K562 (cell line): ENCODE measurements around the gene NINJ2. TPM values are rescaled to one million over a fixed set of nuclear protein-coding genes. Genes with fewer than 3 reads are reported as not detected.

ENCODE experiments used
- ASH1L ChIP-seq: fragments of 450-650 bp; IDR thresholded peaks from 2 replicates; pipeline ENCODE4 v1.6.1; 2018; ENCODE audit warnings: borderline replicate concordance, mild to moderate bottlenecking, low read depth; ENCODE audit not compliant: partially characterized antibody
- ATF1 ChIP-seq, 2 experiments: fragments of 450-650 bp in 1 of 2; IDR thresholded peaks; 2 replicates each; pipeline ENCODE4 v1.6.1; 2016; ENCODE audit warnings: missing compliant biosample characterization in 1 of 2, missing genetic modification characterization in 1 of 2
- E4F1 ChIP-seq: fragments of 250-450 bp; sonication (Bioruptor Pico); IDR thresholded peaks from 2 replicates; pipeline ENCODE4 v1.5.0; 2021; ENCODE audit warnings: mild to moderate bottlenecking, borderline replicate concordance
- ETV1 ChIP-seq: fragments of 450-650 bp; conservative IDR thresholded peaks from 2 replicates; pipeline ENCODE4 v1.6.1; 2016; ENCODE audit warnings: missing genetic modification characterization, control low read depth, low read depth, missing compliant biosample characterization
- MNT ChIP-seq, 2 experiments: fragments of 450-650 bp; conservative IDR thresholded peaks; 2 replicates each; pipeline ENCODE4 v1.6.1; 2017; ENCODE audit warnings: mild to moderate bottlenecking in 2 of 2, moderate library complexity in 2 of 2
- NCOR1 ChIP-seq: fragments of 450-650 bp; IDR thresholded peaks from 2 replicates; pipeline ENCODE4 v1.6.1; 2016; ENCODE audit warnings: mild to moderate bottlenecking, moderate library complexity
- NONO ChIP-seq, 2 experiments: fragments of 200-400 bp in 1 of 2; fragments of 450-650 bp in 1 of 2; formaldehyde crosslinking in 1 of 2; IDR thresholded peaks; 2 replicates each; pipeline ENCODE4 v1.6.1; 2017; ENCODE audit warnings: low read depth in 2 of 2, mild to moderate bottlenecking in 2 of 2, moderate library complexity in 2 of 2, low read length in 1 of 2
- NR2C2 ChIP-seq, 2 experiments: fragments of 200-800 bp in 1 of 2; sonication (Bioruptor generic) in 1 of 2; sonication (generic) in 1 of 2; formaldehyde crosslinking in 1 of 2; IDR thresholded peaks; 2 replicates each; pipeline versions ENCODE4 v1.6.1 to v1.8.0; 2016 to 2022; ENCODE audit warnings: mild to moderate bottlenecking in 1 of 2, missing compliant biosample characterization in 1 of 2, missing genetic modification characterization in 1 of 2, missing genetic modification reagents in 1 of 2
- RB1 ChIP-seq: fragments of 450-650 bp; IDR thresholded peaks from 2 replicates; pipeline ENCODE4 v1.6.1; 2017; ENCODE audit warnings: low read depth, mild to moderate bottlenecking
- RBM39 ChIP-seq: fragments of 200-400 bp; formaldehyde crosslinking; optimal IDR thresholded peaks from 2 replicates; pipeline ENCODE3; 2018; ENCODE audit warnings: low read depth, low read length
- ZNF384 ChIP-seq: IDR thresholded peaks from 2 replicates; pipeline ENCODE4 v1.6.1; 2012; ENCODE audit warnings: low read depth, low read length, improper control_type of control experiment
- ZNF407 ChIP-seq: fragments of 450-650 bp; IDR thresholded peaks from 2 replicates; pipeline ENCODE4 v1.6.1; 2016; ENCODE audit warnings: low read depth
- ZNF668 ChIP-seq: fragments of 250-450 bp; sonication (Bioruptor Pico); IDR thresholded peaks from 2 replicates; pipeline ENCODE4 v1.8.0; 2022; ENCODE audit warnings: mild to moderate bottlenecking, inconsistent platforms
- ZNF695 ChIP-seq: fragments of 450-650 bp; formaldehyde crosslinking; IDR thresholded peaks from 2 replicates; pipeline ENCODE4 v1.4.0; 2020; ENCODE audit warnings: mild to moderate bottlenecking, moderate library complexity
- polyA plus RNA-seq, 8 experiments: library from polyadenylated mRNA; depleted of rRNA in 4 of 8; stranded (reverse) in 5 of 8; unstranded in 3 of 8; fragments of >200 nt; fragmentation: Nextera tagmentation in 2 of 8; fragmentation: Illumina TruSeq in 1 of 8; extraction: Ambion mirVana in 2 of 8; extraction: Trizol in 1 of 8; gene quantifications; 2 replicates each; pipeline versions ENCODE4 v1.2.1 to v1.2.3, GENCODE V29; 2011 to 2014; ENCODE audit warnings: inconsistent platforms in 1 of 8, missing spikeins in 1 of 8
- total RNA-seq, 7 experiments: library from RNA; depleted of rRNA in 6 of 7; stranded (reverse); fragments of >200 nt in 6 of 7; fragmentation: Illumina TruSeq in 2 of 7; extraction: Trizol in 2 of 7; gene quantifications; 2 replicates each; pipeline versions ENCODE4 v1.2.1 to v1.2.3, GENCODE V29; 2011 to 2021; ENCODE audit warnings: low replicate concordance in 1 of 7

The NINJ2 gene
- total and polyA plus RNA-seq, 9 of the 15 experiments (the other 6 are each of a cell fraction or from before 2014, with no cell fraction given), result 2.6 to 16.0 (median 4.5) TPM

GRCh38 chr12:575948-576614, 87.2 kb downstream of the NINJ2 start (continued):
- TF ChIP-seq ASH1L (no peak), ZNF407 (no peak), E4F1 (CRISPR knock-in tag) (no peak), ZNF695 (CRISPR knock-in tag) (no peak), ATF1 (CRISPR knock-in tag; IDR thresholded peaks at IDR 0.05) (no peak), ATF1 (tag; IDR thresholded peaks at IDR 0.05) (peak; percentile 44; the same call in 1 of the 2 replicates), RB1 (peak; percentile 83), RBM39 (no peak), ZNF384 (0 out of 2 replicates have a peak, but pooled peaks have one; percentile 20), ZNF668 (CRISPR knock-in tag) (0 out of 2 replicates have a peak, but pooled peaks have one; percentile 59), NONO (IDR thresholded peaks at IDR 0.05; ENCODE audit: low read depth in 2 of 2, low read length in 1 of 2) (peak in 1 of 2 experiments; percentile 9; a peak in 1 of 4 replicates), MNT (conservative IDR thresholded peaks at IDR 0.05) (peak; percentile 86 to 88), NR2C2 (CRISPR knock-in tag; IDR thresholded peaks at IDR 0.05) (no peak), NR2C2 (tag; IDR thresholded peaks at IDR 0.05) (peak; percentile 76), NCOR1 (peak; percentile 38; the same call in 1 of the 2 replicates), ETV1 (tag) (peak; percentile 80)
